Measurements from ENCODE around the gene CAMSAP2.

DNA sequence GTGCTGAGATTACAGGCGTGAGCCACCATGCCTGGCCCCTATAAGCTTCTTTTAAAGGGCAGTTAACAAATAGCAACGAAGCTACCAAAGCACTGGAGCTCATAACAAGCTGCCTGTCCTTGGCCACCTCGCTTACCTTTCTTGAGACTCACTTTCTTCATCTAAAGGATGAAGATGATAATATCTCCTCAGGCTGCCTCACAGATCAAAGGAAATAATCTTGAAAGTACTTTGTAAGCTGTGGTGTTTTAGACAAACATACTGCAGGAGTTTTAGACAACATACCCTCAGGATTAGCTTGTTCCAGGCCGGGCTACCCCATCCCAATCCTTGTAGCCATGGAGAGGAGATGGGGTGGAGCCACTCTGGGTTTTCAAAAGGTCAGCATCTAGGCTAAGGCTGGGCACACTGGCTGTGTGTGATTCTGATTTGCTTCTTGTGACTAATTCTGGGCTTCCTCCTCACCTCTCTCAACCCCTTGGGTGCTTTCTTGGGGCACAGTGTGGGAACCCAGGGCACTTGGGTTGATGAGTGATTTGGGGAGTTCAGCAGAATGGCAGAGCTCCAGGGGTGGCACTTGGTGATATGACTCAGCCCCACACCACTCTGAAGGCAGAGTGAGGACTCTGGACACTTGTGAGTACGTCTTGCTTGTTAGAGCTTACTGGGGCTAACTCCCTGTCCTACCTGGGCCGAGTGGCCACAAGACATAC is 139.3 kb downstream of the CAMSAP2 start:
- no peak for TF ChIP-seq CTCF (optimal IDR thresholded peaks at IDR 0.05 in 1 of 3, IDR thresholded peaks at IDR 0.05 in 1 of 3, conservative IDR thresholded peaks at IDR 0.05 in 1 of 3; ENCODE audit: extremely low read depth in 1 of 3, insufficient read depth in 2 of 3, low read length in 3 of 3)
- no peak for TF ChIP-seq EZH2 (IDR thresholded peaks at IDR 0.05; ENCODE audit: low read length)

Data from keratinocyte (primary cell).